ENCODE measurements around the gene CXXC1. TPM values are rescaled to one million over a fixed set of nuclear protein-coding genes. Genes with fewer than 3 reads are reported as not detected.

The CXXC1 gene
- total RNA-seq, 3 donors from 2014 or later, result 80.9 to 88.8 (median 83.7) TPM

DNA sequence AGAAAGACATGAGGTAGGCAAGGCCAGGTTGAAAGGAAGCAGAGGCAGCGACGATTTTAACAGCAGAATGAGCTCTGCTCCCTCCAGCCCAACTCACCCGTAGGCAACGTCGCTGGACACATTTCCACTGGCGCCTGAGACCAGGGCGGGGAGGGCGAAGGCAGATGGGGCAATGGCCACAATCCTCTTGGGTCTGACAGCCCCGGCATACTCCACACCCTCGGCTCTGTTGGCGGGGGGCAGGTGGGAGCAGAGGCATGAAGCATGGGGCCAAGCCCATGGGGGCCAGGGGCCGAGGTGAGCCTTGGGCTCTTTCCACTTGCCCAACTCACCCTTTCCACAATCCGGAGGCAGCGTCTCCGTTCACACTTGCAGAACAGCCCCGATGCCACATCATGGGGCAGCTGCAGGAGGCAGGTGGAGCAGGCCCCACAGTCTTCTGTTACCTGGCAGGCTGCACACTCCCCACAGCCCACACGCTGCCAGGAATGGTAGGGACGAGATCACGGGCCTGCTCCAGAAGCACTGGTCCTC, 11.9 kb downstream of the CXXC1 start:
- TF ChIP-seq, protein P1, sequence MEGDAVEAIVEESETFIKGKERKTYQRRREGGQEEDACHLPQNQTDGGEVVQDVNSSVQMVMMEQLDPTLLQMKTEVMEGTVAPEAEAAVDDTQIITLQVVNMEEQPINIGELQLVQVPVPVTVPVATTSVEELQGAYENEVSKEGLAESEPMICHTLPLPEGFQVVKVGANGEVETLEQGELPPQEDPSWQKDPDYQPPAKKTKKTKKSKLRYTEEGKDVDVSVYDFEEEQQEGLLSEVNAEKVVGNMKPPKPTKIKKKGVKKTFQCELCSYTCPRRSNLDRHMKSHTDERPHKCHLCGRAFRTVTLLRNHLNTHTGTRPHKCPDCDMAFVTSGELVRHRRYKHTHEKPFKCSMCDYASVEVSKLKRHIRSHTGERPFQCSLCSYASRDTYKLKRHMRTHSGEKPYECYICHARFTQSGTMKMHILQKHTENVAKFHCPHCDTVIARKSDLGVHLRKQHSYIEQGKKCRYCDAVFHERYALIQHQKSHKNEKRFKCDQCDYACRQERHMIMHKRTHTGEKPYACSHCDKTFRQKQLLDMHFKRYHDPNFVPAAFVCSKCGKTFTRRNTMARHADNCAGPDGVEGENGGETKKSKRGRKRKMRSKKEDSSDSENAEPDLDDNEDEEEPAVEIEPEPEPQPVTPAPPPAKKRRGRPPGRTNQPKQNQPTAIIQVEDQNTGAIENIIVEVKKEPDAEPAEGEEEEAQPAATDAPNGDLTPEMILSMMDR (IDR thresholded peaks at IDR 0.05), result no peak
- no peak for ATAC-seq
- intact Hi-C loops (cut with DNase I, micrococcal nuclease), result no loop called here
- Histone ChIP-seq H3K4me3 (no peak overlapping the region), H3K36me3 (ENCODE audit: low read depth) (peaks cover 21% of the 10 kb centered on the region), H3K4me1 (ENCODE audit: low read depth) (peaks cover 20% of the 10 kb centered on the region), H3K9me3 (no peaks in the 10 kb centered on the region)
- peak in 1 of 3 donors; percentile 39 for DNase-seq

DNA sequence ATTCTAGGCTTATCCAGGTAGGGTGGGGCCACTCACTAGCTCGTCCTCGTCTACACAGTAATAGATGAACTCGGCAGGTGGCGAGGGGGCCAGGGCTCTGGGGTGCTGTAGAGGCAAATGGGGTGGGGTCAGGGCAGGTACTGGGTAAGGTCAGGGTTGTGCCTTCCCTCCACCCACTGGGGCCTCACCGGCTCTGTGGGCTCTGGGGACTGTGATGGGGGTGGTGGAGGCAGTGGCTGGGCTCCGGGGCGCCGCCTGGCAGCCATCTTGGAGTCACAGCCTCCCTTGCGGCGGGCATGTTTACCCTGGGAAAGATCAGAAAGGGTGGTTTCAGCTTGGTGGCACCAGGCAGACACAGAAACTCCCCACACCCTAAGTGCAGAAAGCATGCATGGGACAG, 12.6 kb downstream of the CXXC1 start:
- H3K36me3 ChIP-seq (ENCODE audit: low read depth), result peaks cover 21% of the 10 kb centered on the region
- H3K9me3 ChIP-seq, result no peaks in the 10 kb centered on the region
- DNase-seq, result no peak
- TF ChIP-seq, protein P1 (IDR thresholded peaks at IDR 0.05), result no peak
- no peak overlapping the region for H3K4me3 ChIP-seq
- intact Hi-C loops (cut with DNase I, micrococcal nuclease), result no loop called here
- H3K4me1 ChIP-seq (ENCODE audit: low read depth), result peaks cover 14% of the 10 kb centered on the region
- ATAC-seq, result no peak

DNA sequence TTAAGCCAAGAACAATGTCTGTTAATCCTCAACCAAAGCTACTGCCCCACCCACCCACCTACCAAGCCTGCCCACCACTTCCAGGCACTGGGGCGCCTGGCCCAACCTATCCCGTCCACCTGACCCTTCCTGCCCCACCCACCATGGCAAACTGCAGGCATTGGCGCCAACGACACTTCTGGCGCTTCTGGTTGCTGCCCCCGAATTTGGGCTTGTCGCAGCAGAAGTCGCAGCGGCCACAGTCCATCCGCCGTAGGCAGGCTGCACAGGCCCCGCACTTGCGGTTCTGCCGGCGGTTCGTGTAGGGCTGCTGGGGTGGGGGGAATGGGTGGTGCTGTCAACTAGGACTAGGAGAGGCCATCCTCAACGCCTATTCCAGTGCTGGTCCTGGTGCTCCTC, 13.4 kb downstream of the CXXC1 start:
- no peak for DNase-seq
- intact Hi-C loops (cut with DNase I, micrococcal nuclease), result no loop called here

DNA sequence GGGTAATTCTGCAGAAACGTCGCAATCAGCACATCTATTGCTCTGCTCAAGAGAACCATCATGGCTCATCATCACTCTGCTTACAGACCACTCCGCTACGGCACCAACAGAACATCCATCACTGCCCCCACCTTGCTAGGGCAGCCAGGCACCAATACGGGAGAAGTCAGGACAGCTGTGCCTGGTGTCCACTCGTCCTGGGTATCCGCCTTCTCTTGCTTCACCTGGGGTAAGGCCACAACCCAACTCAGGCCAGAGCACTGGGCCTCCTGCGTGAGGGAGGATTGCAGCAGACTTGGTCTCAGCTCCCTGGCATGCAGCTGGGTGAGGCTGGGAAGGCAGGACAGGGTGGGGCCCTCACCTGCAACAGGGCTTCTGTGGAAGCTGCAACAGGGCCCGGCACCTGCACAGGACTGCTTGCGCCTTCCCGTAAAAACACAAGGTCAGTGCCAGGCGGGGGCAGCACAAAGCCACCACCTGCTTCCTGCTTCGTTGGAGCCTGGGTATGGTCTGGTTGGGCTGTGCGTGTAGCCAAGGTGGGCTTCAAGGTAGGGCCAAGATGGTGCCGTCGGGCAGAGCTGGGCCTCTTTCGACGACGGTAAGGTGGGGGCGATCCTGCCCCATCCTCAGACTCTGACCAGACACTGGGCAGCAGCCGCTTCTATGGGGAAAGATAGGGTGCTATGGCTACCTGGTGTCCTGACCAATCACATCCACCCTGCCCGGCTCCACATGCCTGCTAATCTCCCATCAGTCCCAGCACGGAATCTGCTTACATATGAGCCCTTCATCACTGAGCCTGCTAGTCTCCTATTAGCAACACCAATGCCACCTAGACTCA, 14.1 kb downstream of the CXXC1 start:
- no peak overlapping the region for H3K4me3 ChIP-seq
- H3K9me3 ChIP-seq, result no peaks in the 10 kb centered on the region
- intact Hi-C loops (cut with DNase I, micrococcal nuclease), result no loop called here
- TF ChIP-seq, protein P1 (IDR thresholded peaks at IDR 0.05), result no peak
- H3K36me3 ChIP-seq (ENCODE audit: low read depth), result peaks cover 21% of the 10 kb centered on the region
- DNase-seq, result peak in 1 of 3 donors; percentile 48
- ATAC-seq, result no peak
- no peaks in the 10 kb centered on the region for H3K4me1 ChIP-seq (ENCODE audit: low read depth)

More for the DNA sequence above, 13.4 kb downstream of the CXXC1 start:
- TF ChIP-seq, protein P1 (IDR thresholded peaks at IDR 0.05), result no peak
- ATAC-seq, result no peak
- Histone ChIP-seq H3K9me3 (no peaks in the 10 kb centered on the region), H3K4me3 (no peak overlapping the region), H3K36me3 (ENCODE audit: low read depth) (peaks cover 21% of the 10 kb centered on the region), H3K4me1 (ENCODE audit: low read depth) (peaks cover 5% of the 10 kb centered on the region)

DNA sequence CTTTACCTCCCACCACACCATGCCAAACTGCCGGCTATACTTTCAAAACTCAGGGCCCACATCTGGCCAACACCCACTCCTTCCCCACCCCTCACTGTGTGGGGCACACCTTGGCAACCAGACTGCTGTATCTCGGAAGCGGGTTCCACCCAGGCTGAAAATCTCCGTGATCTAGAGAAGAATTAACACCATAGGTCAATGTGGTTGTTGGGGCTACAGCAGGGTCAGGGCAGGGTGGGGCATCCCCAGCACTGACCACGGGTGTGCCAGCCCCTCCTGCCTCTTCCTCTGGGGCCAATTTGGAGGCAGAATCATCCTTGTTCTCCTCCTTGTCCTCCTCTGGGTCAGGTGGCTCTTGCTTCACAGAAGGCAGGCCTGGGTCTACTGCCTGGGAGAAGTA, 14.9 kb downstream of the CXXC1 start:
- Histone ChIP-seq H3K36me3 (ENCODE audit: low read depth) (peaks cover 21% of the 10 kb centered on the region), H3K9me3 (no peaks in the 10 kb centered on the region), H3K4me3 (no peak overlapping the region), H3K4me1 (ENCODE audit: low read depth) (no peaks in the 10 kb centered on the region)
- ATAC-seq (no peak), DNase-seq (no peak)
- TF ChIP-seq, protein P1 (IDR thresholded peaks at IDR 0.05), result no peak
- intact Hi-C loops (cut with DNase I, micrococcal nuclease), result no loop called here
